C4-2B (cell line): ENCODE measurements around the gene APBB1IP.

Experiments used
- ZFX ChIP-seq: fragments of 450-650 bp; IDR thresholded peaks from 2 replicates; pipeline ENCODE4 v1.6.1; 2017
- TF ChIP-seq, protein P1 (sequence below): fragments of 450-650 bp; conservative IDR thresholded peaks from 2 replicates; pipeline ENCODE4 v1.5.1; 2017; ENCODE audit warnings: mild to moderate bottlenecking

- TF ChIP-seq, protein P1, sequence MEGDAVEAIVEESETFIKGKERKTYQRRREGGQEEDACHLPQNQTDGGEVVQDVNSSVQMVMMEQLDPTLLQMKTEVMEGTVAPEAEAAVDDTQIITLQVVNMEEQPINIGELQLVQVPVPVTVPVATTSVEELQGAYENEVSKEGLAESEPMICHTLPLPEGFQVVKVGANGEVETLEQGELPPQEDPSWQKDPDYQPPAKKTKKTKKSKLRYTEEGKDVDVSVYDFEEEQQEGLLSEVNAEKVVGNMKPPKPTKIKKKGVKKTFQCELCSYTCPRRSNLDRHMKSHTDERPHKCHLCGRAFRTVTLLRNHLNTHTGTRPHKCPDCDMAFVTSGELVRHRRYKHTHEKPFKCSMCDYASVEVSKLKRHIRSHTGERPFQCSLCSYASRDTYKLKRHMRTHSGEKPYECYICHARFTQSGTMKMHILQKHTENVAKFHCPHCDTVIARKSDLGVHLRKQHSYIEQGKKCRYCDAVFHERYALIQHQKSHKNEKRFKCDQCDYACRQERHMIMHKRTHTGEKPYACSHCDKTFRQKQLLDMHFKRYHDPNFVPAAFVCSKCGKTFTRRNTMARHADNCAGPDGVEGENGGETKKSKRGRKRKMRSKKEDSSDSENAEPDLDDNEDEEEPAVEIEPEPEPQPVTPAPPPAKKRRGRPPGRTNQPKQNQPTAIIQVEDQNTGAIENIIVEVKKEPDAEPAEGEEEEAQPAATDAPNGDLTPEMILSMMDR, result no peak
- TF ChIP-seq ZFX, result no peak
Measured at GRCh38 chr10:26475386-26475785, 37.2 kb downstream of the APBB1IP start.
